ENCODE measurements around the gene UBL7.
"Not testable (repeated sequence)": the region's sequence is repeated elsewhere in the genome, so short reads cannot be mapped to it uniquely, and the experiment has no call there.

UBL7 gene, protein sequence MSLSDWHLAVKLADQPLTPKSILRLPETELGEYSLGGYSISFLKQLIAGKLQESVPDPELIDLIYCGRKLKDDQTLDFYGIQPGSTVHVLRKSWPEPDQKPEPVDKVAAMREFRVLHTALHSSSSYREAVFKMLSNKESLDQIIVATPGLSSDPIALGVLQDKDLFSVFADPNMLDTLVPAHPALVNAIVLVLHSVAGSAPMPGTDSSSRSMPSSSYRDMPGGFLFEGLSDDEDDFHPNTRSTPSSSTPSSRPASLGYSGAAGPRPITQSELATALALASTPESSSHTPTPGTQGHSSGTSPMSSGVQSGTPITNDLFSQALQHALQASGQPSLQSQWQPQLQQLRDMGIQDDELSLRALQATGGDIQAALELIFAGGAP

DNA sequence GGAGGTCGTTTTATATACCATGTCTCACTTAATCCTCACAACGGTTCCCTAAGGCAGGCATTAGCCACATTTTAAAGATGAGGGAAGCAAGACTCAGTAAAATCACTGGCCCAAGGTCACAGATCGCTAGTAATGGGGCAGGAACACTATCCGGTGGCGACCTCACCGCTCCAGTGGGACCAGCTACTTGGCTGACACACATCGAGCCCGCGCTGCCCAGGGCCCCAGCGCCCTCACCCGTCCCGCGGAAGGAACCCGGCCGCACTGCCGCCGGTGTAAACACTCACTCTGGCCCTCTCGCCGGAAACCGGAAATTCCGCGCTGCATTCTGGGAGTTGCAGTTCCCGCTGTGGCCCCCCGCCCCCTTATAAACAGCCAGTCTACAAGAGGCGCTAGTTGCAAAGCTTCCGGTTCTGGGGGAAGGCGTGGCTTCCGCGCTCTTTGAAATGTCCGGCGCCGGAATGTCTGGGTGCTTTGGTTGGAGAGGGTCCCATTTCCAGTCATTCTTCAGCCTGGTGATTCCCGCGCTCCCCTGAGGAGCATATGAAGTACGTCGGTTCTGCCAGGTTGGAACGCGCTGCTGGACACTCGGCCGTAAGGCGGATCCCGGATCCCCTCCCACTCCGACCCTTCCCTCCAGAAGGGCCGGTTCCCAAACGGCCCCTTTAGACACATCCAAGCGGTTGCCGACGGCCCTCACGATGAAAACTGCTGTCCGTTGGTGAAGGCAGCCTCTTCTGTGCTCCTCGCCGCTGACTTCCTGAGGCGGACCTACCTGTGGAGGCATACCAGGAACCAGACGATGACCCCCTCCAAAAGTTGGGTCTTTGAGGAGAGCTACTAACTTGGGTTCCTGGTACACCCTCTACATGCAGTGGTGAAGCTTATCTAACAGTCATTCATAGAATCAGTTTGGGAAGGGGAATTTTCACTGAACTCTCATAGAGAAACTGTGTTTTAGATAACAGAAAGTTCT lies at the start of gene UBL7:
UBL7 (minus strand) TSS at position 290 of the 976 bp plus-strand sequence. CDS start 2,293 bp downstream, outside the sequence.
- peak; percentile 93 for DNase-seq

DNA sequence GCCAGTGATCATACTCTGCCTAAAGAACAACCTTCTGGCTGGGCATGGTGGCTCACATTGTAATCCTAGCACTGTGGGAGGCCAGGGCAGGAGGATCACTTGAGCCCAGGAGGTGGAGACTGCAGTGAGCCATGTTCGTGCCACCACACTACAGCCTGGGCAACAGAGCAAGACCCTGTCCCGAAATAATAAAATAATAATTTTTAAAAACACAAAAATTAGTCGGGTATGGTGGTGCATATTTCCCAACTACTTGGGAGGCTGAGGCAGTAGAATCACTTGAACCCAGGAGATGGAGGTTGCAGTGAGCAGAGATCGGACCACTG lies 45.5 kb upstream of the UBL7 start:
- DNase-seq = no peak

DNA sequence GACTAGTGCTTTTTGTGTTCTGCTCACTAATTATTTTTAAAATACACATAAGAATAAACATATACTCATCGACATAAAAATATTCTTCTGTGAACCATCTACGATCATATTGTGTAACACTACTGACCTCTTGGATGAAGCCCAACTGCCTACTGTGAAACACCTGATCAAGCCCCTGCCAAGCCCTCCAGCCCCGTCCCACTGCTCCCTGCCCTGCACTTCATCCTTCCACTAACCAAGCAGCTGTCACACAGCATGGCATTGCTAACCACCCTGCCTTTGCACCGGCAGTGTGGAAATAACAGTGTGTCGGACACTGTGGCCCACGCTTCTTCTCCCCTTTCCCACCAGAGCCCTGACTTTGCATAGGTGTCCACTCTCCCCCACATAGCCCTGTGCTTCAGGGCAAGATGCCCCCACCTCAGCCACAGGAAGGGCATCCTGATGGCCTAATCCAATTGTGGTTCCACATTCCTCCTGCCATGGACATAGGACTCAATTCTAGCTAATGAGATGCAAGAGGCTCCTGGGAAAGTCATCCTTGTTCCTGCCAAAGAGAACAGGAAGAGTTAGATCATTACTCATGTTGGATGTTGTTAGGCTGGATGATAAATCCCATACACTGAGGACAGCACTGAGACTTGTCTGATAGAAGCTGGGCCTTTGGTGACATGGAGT lies 45.0 kb upstream of the UBL7 start:
- no peak for DNase-seq

DNA sequence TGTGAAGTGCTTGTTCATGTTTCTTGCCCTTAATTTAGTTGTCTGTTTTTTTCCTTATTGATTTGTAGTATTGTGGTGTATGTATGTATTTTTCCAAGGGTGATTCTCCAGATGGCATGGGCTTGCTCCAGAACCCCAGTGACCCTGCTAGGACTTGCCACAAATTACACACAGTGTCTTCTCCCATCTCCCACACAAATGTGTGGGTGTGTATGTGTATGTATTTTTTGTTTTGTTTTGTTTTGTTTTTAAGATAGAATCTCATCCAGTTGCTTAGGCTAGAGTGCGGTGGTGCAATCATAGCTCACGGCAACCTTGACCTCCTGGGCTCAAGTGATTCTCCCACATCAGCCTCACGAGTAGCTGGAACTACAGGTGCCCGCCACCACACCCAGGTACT lies 43.9 kb upstream of the UBL7 start:
- no peak for DNase-seq

DNA sequence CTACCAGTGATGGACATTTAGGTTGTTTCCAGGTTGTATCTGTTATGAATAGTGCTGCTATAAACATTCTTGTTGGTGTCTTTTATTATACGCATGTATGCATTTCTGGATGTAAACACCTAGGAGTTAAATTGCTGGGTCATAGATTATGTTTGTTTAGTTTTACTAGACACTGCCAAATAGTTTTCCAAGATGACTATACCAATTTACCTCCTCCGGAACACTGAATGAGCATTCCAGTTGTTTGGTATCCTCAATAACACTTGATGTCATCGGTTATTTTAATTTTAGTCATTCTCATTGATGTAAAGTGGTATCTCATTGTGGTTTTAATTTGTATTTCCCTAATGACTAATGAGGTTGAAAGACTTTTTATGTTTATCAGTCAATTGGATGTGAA lies 43.5 kb upstream of the UBL7 start:
- no peak for DNase-seq

DNA sequence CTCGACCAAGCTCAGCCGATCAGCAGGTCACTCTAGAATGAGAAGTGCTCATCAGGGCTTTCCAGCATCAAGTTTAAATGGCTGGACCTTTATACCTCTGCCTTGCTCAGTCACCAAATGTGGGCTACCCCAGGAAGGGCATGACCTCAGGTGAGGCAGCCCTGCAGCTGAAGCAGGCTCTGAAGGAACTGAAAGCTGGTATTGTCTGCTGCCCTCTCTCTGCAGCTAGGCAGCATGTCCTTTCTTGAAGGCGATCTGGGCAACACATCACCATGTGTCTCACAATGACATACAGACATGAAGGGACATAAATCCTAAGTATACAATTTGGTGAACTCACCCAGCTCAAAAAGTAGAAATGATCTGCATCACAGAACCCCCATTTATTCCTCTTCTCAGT lies 41.3 kb upstream of the UBL7 start:
- no peak for DNase-seq

DNA sequence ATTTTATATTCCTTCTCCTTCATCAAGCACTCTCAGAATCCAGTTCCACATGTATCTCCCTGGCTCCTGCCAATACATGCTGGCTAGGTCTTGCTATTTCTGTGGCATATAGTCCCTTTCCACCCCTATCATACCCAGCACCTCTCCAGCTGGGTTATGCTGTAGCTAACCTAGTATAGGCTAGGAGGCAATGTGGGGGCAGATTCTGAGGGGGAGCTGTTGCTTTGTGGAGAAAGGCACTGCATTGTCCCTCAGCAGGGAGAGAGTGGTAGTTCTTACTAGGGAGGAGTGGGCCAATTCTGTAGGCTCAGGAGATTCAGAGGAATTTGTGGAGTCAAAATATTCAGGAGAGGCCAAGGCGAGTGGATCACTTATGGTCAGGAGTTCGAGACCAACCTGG lies 39.4 kb upstream of the UBL7 start:
- DNase-seq = no peak

DNA sequence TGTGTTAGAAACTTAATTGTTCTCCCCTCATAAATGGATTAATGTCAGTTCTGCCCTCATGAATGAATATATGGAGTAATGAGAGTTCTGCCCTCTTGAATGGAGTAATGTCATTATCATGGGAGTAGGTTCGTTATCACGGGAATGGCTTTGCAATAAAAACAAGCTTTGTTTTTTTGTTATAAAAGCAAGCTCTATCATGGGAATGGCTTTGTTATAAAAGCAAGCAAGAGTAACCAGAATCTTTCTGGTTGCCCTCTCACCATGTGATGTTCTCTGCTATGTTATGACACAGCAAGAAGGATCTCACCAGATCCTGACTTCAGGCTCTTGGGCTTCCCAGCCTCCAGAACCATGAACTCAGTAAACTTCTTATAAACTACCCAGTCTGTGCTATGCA lies 38.4 kb upstream of the UBL7 start:
- no peak for DNase-seq

DNA sequence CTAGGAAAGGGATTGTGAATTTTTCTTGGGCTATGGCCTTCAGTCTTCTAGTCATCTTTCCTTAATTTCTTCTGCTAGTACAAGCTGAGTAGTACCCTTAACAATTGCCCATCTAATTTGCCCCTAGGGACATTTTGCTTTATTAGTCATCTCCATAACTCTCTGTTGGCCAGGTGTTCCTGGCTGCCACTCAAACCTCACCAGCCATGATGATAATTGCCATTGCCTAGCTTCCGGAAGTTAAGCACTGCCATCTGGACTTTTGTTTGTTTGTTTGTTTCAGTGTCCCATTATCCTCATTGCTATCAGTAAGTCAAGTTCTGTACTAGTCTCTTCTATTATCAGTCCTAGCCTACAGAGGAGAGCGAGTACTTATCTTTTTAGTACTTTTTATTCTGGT lies 36.6 kb upstream of the UBL7 start:
- peak; percentile 94 for DNase-seq

DNA sequence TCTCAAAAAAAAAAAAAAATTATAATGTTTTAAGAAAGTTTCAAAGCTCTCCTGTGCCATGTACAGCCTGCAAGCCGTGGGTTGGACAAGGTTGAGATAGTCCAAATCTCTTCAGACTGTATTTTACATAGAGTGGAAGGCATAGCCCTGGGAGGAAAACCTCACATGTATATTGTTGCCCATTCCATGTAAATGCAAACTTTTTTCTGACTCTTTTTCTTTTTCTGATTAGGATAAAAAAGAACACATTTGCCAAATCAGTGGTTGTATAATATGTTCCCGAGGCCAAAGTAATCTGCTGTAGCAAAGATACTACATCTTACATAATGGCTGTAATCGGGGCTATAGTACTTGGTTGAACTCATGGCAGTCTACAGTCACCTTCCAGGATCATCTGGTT lies 35.7 kb upstream of the UBL7 start:
- DNase-seq = no peak

DNA sequence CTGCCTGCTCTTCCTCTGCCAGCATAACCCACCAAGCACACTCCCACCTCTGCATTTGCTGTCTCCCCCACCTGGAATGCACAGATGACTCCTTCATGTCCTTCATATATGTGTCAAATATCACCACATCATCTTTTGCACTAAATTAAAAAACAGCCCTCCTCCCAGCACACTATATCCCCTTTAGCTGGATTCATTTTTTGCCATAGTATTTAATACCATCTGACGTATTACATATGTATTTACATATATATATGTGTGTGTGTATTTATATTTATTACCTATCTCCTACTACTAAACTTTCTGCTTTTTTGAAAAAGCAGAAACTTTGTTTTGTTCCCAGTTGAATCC lies 29.4 kb upstream of the UBL7 start:
- DNase-seq = no peak

DNA sequence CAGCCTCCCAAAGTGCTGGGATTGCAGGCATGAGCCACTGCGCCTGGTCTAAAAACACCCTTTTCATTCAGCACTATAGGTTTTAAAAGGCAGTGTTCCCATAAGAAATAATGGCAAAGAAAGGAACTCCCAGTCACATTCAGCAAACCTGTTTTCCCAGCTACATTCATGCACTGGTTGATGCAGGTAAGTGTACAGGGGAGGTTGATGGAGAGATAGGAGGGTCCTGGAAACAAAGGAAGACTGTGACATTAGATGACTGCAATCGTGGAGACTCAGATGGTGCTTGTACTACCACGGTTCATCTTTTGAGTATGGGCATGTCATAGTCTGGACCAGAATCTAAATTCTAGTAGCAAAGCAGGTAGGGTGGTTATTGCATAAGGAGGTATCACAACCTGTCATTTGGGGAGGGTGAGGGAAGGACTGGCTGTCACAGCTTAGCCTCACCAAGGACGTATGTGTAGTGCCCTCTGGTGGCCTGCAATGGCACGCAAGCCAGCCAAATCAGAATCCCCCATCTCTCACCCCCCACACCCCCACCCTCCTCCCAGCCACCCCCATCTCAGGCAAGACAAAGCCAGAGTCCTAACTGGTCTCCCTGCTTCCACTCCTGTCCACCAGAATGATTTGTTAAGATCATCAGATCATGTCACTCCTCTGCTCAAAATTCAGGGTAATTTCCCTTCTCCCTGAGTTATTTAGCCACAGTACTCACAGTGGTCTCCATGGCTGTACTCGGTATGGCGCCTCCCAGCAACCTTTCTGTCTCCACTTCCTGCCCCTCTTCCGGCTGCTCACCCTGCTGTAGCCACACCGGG lies 28.8 kb upstream of the UBL7 start:
- DNase-seq = peak; percentile 51

DNA sequence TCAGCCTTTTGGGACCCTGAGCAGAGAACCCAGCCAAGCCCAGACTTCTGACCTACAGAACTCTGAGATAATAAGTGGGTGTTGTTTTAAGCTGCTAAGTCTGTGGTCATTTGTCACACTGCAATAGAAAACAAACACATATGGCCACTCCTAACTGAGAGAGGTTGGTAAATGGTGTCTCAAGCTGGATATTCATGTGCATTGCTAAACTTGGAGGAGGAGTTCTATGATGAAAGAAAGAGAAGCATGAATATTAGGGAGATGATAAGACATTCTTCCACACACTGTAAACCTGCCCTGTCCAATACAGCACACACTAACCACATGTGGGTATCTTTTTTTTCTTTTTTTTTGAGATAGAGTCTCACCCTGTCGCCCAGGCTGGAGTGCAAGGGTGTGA lies 27.8 kb upstream of the UBL7 start:
- no peak for DNase-seq

DNA sequence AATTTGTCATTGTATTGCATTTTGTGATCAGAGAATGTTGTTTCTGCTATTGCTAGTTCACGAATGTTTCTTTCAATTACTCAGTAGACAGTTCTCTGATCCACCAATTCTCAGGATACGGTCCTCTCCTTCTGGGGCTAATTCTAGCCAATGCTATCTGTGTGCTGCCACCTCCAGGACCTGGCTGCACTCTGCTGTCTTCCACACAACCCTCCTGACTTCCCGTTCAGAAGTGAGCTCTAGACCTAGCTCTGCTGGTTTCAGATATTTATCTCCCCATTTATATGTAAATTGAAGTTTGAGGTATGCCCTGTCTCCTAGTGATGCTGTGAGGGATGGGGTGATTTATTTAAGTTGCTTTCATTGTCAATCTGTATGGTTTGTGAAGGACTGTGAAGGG lies 21.7 kb upstream of the UBL7 start:
- DNase-seq = no peak

DNA sequence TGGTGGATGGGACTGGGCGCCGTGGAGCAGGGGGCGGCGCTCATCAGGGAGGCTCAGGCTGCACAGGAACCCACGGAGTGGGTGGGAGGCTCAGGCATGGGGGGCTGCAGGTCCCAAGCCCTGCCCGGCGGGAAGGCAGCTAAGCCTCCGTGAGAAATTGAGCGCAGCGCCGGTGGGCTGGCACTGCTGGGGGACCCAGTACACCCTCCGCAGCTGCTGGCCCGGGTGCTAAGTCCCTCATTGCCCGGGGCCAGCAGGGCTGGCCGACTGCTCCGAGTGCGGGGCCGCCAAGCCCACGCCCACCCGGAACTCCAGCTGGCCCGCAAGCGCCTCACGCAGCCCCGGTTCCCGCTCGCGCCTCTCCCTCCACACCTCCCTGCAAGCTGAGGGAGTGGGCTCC lies 19.4 kb upstream of the UBL7 start:
- DNase-seq = not testable (repeated sequence)

DNA sequence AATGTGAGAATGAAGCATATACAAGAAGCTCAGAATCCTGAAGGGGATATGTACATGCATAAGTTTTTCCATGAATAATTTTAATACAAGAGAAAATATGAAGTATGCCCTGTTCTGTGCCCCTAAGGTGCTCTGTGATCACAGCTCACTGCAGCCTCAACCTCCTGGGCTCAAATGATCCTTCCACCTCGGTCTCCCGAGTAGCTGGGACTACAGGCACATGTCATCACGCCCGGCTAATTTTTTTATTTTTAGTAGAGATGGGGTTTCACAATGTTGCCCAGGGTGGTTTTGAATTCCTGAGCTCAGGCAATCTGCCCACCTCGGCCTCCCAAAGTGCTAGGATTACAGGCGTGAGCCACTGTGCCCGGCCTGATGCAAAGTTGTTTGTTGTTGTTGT lies 10.7 kb upstream of the UBL7 start:
- DNase-seq = not testable (repeated sequence)

DNA sequence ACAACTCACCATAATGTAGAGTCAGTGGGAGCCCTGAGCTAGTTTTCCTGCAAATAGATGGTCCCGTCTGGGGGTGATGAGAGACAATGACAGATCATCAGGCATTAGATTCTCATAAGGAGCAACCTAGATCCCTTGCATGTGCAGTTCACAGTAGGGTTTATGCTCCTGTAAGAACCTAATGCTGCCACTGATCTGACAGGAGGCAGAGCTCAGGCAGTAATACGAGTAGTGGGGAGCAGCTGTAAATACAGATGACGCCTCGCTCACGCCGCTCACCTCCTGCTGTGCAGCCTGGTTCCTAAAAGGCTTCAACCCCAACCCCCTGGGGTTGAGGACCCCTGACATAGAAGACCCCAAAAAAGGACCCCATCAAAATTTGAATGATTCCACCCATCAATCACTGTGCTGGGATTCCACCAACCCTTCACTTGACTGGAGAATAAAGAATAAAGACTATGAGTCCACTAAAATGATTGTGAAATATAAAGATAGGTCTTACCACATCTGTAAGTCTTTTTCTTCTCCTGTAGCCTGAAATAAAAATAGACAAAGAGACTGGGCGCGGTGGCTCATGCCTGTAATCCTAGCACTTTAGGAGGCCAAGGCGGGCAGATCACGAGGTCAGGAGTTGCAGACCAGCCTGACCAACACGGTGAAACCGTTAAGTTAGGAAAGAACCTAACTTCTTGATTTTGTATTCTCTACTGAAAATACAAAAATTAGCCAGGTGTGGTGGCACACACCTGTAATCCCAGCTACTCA lies 9.9 kb upstream of the UBL7 start:
- no peak for DNase-seq

DNA sequence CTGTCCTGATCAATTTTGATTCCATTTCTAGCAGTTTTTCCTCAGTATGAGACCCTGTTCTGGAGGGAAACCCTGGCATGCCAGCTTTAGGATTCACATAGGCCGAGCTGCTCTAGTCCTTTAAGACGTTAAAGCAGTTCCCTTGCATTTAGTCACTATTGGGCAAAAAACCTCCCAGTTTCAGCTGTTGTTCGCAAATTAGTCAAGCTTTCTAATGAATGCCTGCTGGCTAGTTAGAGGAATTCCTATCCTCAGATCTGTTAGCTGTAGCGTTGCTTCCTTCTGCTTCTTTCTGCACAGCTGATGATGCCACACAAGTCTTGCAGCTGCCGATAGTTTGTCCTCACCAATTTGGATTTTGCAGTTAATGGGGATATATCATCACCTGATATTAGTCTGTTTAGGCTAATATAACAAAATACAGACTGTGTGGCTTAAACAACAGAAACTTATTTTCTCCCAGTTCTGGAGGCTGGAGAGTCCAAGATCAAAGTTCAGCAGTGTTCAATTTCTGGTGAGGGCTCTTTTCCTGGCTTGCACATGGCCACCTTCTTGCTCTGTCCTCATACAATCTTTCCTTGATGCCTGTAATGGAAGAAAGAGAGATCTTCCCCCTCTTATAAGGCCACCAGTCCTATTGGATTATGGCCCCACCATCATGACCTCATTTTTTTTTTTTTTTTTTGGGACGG lies 7.5 kb upstream of the UBL7 start:
- DNase-seq = no peak

DNA sequence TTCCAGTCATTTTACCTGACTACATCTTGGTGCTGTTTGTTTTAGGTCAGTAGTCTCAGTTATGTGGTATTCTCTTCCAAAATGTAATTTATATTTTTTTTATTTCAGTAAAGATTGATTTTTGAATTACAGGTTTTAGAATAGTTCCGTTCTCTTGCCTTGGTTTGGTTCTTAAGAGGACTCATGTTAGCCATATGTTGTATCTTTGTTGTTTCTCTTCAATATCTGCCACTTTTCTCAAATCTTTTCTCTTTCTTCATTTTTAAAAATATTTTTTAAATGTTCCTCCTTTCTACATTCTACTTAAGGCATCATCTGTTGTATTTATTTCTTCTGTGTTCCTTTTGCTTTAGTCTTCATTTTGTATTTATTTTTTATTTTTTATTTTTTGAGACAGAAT lies 5.6 kb upstream of the UBL7 start:
- DNase-seq = no peak

DNA sequence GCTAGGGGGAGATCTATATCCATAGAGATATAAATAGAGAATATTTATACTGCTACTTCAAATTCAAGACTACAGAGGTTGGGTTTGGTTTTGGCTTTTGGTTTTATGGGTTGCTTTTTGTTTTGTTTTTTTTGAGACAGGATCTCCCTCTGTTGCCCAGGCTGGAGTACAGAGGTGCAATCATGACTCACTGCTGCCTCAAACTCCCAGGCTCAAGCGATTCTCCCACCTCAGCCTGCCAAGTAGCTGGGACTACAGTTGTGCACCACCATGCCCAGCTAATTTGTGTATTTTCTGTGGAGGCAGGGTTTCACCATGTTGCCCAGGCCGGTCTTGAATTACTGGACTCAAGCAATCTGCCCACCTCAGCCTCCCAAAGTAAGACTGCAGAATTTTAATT lies 3.9 kb upstream of the UBL7 start:
- no peak for DNase-seq

DNA sequence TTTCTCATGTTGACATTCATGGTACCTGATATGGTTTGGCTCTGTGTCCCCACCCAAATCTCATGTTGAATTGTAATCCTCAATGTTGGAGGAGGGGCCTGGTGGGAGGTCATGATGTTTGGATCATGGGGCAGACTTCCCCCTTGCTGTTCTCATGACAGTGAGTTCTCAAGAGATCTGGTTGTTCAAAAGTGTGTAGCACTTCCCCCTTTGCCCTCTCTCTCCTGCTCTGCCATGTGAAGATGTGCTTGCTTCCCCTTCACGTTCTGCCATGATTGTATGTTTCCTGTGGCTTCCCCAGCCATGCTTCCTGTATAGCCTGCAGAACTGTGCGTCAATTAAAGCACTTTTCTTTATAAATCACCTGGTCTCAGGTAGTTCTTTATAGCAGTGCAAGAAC lies 3.3 kb upstream of the UBL7 start:
- DNase-seq = no peak

Data from NCI-H524 treated with DMSO at 0.1 percent for 48 hours (cell line).